GM08714 (cell line): ENCODE measurements around the gene TBX1.

Source experiments
- H3K4me3 ChIP-seq: fragments of 200-500 bp; sonication (Bioruptor generic); 2 replicates; pipeline ENCODE4 v1.5.1; 2014; ENCODE audit warnings: mild to moderate bottlenecking, low read length, inconsistent platforms
- ZNF274 ChIP-seq: IDR thresholded peaks from 2 replicates; pipeline ENCODE4 v1.6.1; 2012; ENCODE audit warnings: mild to moderate bottlenecking, low read depth, low read length

Gene TBX1

DNA sequence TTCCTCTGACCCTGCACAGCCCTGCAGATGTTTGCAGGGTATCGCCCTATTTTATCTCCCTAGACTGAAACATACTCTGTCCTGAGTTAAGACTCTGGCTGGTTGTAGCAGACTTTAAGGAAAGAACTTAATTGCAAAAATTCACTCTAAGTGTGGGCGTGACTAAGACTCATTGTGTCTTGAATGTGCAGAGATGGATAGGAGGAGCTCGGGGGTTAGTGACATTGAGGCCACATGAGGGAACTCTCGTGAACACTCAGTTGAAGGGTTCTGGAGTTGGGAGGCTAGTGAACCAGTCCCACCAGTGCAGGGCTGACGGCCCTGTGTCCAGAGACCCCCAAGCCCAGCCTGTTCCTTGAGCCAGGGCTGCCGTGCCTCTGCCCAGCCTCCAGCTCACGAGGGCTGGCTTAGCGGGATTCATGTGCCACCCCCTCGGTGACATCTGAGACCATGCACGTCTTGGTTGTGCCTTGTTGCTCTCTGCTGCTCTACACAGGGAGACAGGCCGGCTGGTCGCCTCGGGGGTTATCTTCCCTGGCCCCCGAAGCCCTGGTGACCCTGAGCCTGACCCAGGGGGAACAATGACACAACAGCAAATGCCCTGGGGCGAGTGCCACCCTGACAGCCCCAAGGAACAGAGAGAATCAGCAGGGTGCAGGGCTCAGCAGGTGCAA, 11.4 kb upstream of the TBX1 start:
- no peak for TF ChIP-seq ZNF274
- no peak overlapping the region for H3K4me3 ChIP-seq

- TF ChIP-seq ZNF274 = no peak
- H3K4me3 ChIP-seq = no peak overlapping the region
Measured at GRCh38 chr22:19749876-19750275, 10.7 kb upstream of the TBX1 start.

- no peak for TF ChIP-seq ZNF274
- no peak overlapping the region for H3K4me3 ChIP-seq
Measured at GRCh38 chr22:19750507-19751490, 9.8 kb upstream of the TBX1 start.

DNA sequence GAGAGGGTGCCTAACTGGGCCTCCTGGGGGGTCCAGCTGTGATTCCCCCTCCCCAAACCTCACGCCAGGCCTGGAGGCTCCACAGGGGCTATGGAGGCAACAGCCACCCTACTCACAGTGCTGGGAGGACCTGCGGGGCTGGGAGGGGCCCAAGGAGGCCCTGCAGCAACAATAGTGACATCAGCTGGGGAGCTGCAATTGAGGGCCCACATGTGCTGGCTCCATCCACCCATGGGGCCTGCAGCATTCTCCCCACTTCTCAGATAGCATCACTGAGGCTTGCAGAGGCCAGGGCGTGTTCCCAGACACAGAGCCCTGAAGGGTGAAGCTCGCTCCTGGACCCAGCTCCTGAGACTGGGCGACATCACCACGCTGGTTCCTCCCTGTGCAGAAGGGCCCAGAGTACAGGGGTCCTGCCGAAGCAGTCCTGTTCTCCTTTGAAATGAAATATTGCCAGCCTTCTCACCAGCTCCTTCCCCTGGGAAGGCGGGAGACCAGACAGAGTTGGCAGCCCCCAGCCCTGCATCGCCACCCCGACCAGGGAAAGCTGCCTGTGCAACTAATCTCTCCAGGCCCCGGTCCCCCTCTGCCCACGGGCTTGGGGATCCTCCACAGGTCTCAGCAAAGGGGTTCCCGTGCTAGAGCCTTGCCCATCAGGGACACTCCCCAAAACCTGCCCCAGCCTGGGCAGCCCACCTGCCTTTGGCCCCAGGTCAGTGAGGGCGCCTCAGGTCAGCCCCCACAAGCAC, 8.9 kb upstream of the TBX1 start:
- TF ChIP-seq ZNF274 = no peak
- no peak overlapping the region for H3K4me3 ChIP-seq

- TF ChIP-seq ZNF274 = no peak
- H3K4me3 ChIP-seq = no peak overlapping the region
Measured at GRCh38 chr22:19753090-19753842, 7.3 kb upstream of the TBX1 start.

- H3K4me3 ChIP-seq = no peak overlapping the region
- no peak for TF ChIP-seq ZNF274
Measured at GRCh38 chr22:19753996-19754700, 6.4 kb upstream of the TBX1 start.

DNA sequence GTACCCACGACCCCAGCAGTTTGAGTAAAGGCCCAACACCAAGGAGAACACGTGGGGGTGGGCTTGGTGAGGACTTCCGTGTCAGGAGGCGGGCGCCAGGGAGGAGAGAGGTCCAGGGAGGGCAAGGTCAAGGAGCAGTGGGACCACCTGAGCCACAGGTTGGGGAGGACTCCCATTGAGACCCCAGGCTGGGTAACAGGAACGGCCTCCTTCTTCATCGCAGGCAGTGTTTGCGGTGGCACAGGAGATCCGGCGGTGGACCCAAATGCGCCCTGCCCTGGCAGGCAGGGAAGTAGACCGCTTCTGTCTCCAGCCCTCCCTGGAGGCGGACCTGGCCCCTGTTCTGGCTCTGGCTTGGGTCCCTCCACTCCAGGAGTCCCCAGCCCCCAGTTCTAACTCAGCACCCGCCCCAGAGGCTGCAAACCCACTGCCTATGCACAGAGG, 5.9 kb upstream of the TBX1 start:
- no peak overlapping the region for H3K4me3 ChIP-seq
- no peak for TF ChIP-seq ZNF274

DNA sequence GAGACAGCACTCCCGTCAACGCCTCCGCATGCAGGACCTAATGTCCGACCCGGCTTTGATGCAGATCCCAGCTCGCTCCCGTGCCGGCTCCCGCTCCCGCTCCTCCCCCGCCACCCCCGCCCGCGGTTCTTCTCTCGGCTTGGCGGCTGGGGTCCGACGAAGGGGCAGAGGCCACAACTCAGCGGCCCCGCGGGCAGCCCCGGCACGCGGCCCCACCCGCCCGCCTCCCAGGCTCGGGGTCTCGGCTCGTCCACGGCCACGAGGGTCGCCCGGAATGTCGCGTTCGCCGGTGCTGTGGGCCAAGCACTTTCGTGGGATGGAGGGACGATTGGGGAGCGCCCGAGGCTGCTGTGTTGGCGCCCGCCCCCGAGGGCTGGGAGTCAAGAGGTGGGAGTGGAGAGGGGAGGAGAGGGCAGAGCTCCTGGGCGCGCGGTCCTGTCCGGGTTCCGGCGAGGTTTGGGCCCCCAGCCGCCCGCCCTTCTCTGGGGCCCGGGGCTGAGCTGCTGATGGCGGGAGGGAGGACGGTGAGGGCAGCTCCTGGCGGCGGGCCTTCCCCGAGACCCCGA, 5.3 kb upstream of the TBX1 start:
- no peak overlapping the region for H3K4me3 ChIP-seq
- no peak for TF ChIP-seq ZNF274

GRCh38 chr22:19755722-19756287, 4.8 kb upstream of the TBX1 start:
- TF ChIP-seq ZNF274 = no peak
- H3K4me3 ChIP-seq = no peak overlapping the region

DNA sequence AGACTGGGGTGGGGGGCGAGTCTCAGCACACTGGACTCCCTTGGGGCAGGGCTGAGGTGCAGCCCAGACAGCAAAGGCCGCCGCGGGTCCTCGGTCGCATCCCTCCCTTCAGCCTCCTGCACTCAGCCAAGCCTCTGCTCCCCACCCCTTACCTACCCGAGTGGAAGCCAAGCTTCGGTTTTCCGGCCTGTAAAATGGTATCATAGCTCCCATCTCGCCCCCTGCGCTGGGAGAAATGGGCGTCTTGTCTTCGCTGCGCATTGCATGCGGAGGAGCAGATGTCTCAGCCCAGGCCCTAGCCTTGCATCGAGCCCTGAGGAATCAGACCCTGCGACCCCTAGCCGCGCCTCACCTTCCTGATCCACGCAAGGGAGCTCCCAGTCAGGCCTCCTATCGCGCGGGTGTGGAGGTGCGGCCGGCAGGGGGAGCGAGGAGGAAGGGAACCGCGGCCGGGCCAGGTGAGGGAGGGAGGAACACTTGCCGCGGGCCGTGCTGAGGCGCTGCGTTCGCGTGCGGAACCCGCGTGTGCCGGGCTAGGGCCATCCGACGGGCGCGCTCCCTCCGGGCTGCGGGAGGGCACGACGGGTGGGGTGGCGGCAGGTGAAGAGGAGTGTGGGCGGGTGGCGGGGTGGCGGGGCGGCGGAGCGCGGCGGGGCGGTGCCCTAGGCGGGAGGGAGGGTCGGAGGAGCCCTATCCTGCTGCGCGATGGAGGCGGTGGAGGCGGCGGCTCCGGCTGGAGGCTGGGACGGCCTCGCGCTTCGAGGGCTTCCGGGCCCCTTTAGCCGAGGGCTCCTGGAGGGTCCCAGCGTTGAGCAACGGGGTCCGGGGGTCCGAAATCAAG, 4.1 kb upstream of the TBX1 start:
- no peak for TF ChIP-seq ZNF274
- H3K4me3 ChIP-seq = no peak overlapping the region; the same call in 1 of the 2 replicates

DNA sequence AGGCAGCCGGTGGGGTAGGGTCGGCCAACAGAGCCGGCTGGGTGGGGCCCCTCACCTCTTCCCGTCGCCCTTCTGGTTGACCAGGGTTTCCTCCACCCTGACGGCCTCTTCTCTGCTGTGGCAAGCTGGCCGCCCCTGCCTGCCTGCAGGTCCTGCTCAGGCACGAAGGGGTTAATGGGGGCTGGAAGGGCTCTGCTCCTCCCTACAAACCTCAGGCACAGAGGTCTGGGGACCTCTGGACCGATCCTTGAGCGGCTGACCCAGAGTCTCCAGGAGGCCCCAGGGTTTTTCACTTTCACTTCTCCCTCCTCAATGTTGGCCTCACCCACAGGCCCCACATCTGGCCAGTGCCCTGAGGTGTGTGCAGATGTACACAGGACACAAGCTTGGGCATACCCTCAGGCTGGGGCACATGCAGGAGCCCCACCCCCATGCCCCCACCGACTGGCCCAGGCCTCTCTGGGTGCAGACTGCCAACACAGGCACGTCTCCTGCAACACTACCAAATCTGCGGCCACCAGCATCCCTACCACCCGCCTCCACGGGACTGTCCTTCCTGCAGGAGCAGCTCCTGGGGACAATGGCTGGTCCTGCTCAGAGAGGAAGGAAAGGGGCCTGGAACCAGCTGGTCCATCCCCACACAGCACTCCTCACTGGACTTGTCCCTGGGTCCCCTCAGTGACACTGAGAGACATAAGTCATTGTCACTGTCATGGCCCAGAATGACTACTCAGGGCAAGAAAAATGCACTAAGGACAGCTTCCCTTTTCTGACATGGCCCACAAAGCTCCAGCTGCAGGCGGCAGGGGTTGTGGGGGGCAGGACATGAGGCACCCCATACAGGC, 3.2 kb upstream of the TBX1 start:
- no peak overlapping the region; the same call in 1 of the 2 replicates for H3K4me3 ChIP-seq
- TF ChIP-seq ZNF274 = no peak
